Stimulated activated CD8-positive, alpha-beta memory T cell treated with anti-CD3 and anti-CD28 coated beads, Interleukin-2, amount 100 ng/mL, for 1 hour (primary cell): Measurements from ENCODE around the gene PIRT.

Experiments
- DNase-seq, 2 donors: peaks; one replicate each; pipeline ENCODE4 v3.0.0-alpha.2; 2020; ENCODE audit warnings: low read depth in 2 of 2

PIRT gene

DNA sequence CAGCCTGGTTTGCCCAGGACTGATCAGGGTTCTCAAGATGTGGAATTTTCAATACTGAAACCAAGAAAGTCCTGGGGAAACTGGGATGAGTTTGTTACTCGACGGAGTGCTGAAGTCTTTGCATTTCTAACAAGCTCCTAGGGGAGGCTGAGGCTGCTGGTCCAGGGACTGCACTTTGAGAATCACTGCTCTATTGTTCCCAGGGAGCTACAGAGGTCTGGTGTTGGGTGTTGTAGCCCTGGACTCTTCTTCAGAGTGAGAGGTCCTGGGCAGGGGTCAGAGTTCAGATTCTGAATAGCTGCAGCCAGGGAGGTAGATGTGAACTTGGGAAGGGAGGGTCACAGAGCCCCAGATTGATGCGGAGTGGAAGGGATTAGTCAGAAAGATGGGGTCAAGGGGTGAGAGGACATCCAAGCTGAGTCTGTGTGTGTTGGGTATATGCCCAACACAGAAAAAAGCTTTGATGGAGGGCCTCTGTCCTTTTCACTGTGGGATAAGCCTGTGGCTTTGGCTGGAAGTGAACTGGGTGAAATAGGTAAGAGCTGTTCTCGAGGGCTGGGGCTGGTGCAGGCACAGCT lies 48.1 kb downstream of the PIRT start:
- no peak for DNase-seq

- no peak for DNase-seq
These were observed 50.4 kb downstream of the PIRT start for GRCh38 chr17:10787306-10788045.

GRCh38 chr17:10785295-10785694 lies 52.6 kb downstream of the PIRT start:
- no peak for DNase-seq

- no peak for DNase-seq
These were observed 58.3 kb downstream of the PIRT start for GRCh38 chr17:10779609-10780008.

GRCh38 chr17:10777890-10778289 lies 60.0 kb downstream of the PIRT start:
- no peak for DNase-seq

DNA sequence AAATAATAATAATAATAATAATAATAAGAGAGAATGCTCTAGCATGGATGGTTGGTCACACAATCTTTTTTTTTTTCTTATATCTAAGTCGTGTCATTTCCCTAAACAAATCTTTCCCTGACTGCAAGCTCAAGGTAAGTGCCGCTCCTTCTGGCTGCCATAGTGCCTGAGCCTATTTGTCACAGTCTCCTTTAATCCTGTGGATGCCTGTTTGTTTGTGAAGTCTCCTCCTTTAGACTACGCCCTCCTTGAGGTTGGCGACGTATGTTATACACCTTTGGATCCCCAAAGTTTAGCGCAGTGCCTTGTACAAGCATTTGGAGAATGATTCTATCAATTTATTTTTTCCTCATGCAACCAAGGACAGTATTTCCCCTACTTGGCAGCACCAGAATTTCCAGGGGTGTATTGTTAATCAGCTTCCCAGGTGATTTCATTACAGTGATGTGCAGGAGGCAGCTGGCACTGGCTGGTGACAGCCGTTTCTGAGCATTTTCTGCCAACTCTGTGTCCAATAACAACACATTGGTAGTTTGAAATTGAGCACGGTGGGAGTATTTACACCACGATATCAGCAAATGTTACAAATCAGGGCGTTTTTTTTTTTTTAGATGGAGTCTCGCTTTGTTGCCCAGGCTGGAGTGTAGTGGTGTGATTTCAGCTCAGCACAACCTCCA lies 60.6 kb downstream of the PIRT start:
- DNase-seq = no peak

GRCh38 chr17:10776381-10776780 lies 61.5 kb downstream of the PIRT start:
- no peak for DNase-seq

DNA sequence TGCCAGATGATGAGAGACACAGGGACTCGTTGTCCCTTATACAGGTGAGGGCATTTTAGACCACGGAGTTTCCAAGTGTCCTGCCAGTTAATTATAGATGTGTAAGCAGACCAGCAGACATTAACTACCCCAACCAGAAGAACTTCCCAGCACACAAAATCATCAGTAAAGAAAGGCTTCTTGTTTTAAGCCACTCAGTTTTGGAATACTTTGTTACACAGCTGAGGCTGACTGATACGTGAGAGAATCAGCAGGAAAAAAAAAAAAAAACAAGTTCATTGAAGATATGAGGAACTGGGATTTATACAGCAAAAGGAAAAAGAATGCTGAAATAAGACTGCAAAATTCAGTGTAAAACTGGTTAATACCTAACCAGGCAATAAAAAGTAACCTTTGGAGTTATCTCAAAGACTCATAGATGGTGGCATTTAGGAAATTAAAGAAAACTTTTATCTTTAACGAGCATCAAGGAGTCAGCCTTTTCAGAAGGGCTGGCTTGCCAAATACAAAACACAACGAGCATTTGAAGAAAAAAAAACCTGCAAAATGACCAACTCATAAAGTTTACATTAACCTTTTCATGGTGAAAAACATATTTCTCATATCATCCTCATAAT lies 62.0 kb downstream of the PIRT start:
- no peak for DNase-seq

GRCh38 chr17:10775058-10775457 lies 62.8 kb downstream of the PIRT start:
- no peak for DNase-seq

DNA sequence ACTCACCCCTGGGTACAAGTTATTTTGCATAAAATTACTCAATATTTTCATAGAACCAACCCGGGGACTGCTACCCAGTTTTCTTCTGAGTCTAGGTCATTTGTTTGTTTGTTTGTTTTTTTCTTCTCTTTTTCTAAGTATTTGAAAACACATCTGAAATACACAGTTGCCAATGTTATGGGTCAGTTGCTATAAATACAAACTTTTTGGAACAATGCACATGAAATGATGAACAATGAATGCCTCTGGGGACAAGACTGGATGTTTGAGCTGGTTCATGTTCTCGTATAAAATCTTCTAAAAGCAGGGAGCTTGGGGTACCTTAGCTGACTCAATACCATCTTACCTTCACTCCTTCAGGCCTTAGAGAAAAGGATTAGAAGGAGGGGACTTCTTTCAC lies 64.5 kb downstream of the PIRT start:
- no peak for DNase-seq
